Activated CD4-positive, CD25-positive, alpha-beta regulatory T cell (primary cell): Measurements from ENCODE around the gene TRAK2.

Source experiments
- DNase-seq, 4 experiments: peaks; one replicate each; lab custom pipeline; 2025; lab: John Stamatoyannopoulos, UW

TRAK2 gene

GRCh38 chr2:201361078-201361733 lies 90.1 kb downstream of the TRAK2 start:
- DNase-seq: no peak

- DNase-seq: no peak
Measured at GRCh38 chr2:201360256-201360655, 91.0 kb downstream of the TRAK2 start.

- no peak for DNase-seq
Measured at GRCh38 chr2:201358684-201359083, 92.6 kb downstream of the TRAK2 start.

- no peak for DNase-seq
Measured at GRCh38 chr2:201357221-201357620, 94.0 kb downstream of the TRAK2 start, which contains the start of gene FLACC1. TSS of gene FLACC1 (minus strand) at chr2:201357345. CDS start at chr2:201351404, 5,941 bp downstream.

GRCh38 chr2:201353116-201353515 lies 98.1 kb downstream of the TRAK2 start:
- DNase-seq: no peak

GRCh38 chr2:201350879-201351278 lies 100.4 kb downstream of the TRAK2 start:
- DNase-seq: no peak

- no peak for DNase-seq
Measured at GRCh38 chr2:201349601-201350000, 101.7 kb downstream of the TRAK2 start.

- DNase-seq: no peak
Measured at GRCh38 chr2:201348758-201349157, 102.5 kb downstream of the TRAK2 start.

GRCh38 chr2:201347138-201347537 lies 104.1 kb downstream of the TRAK2 start:
- no peak for DNase-seq

- no peak for DNase-seq
Measured at GRCh38 chr2:201345625-201346213, 105.5 kb downstream of the TRAK2 start.

- DNase-seq: no peak
Measured at GRCh38 chr2:201344663-201345366, 106.4 kb downstream of the TRAK2 start.

- DNase-seq: no peak
Measured at GRCh38 chr2:201343559-201343958, 107.7 kb downstream of the TRAK2 start.

- no peak for DNase-seq
Measured at GRCh38 chr2:201342923-201343322, 108.3 kb downstream of the TRAK2 start.

- no peak for DNase-seq
Measured at GRCh38 chr2:201329409-201329808, 121.8 kb downstream of the TRAK2 start.

GRCh38 chr2:201327678-201328077 lies 123.6 kb downstream of the TRAK2 start:
- DNase-seq: no peak
